Mucosa of rectum (tissue), 2 donors: Measurements from ENCODE around the gene DHX34.
"Not testable (repeated sequence)": the region's sequence is repeated elsewhere in the genome, so short reads cannot be mapped to it uniquely, and the experiment has no call there.

Source experiments
- H3K27ac ChIP-seq, 2 donors: one replicate each; pipeline ENCODE4 v1.7.0; 2013; ENCODE audit warnings: inconsistent platforms in 2 of 2, low read depth in 2 of 2, low read length in 2 of 2
- H3K27me3 ChIP-seq, 2 donors: one replicate each; pipeline ENCODE4 v1.7.0; 2013; ENCODE audit warnings: low read length in 2 of 2; ENCODE audit not compliant: control insufficient read depth in 2 of 2, insufficient read depth in 2 of 2
- H3K36me3 ChIP-seq, 2 donors: one replicate each; pipeline ENCODE4 v1.7.0; 2013; ENCODE audit warnings: low read length in 2 of 2; ENCODE audit not compliant: control insufficient read depth in 2 of 2, insufficient read depth in 2 of 2
- H3K4me1 ChIP-seq, 2 donors: one replicate each; pipeline ENCODE4 v1.7.0; 2013; ENCODE audit warnings: low read length in 2 of 2, mild to moderate bottlenecking in 1 of 2; ENCODE audit not compliant: control insufficient read depth in 2 of 2, insufficient read depth in 2 of 2
- H3K4me3 ChIP-seq, 2 donors: one replicate each; pipeline ENCODE4 v1.7.0; 2013; ENCODE audit warnings: low read length in 2 of 2
- H3K9ac ChIP-seq, 2 donors: one replicate each; pipeline ENCODE4 v1.7.0; 2013; ENCODE audit warnings: low read length in 2 of 2, low read depth in 1 of 2, mild to moderate bottlenecking in 1 of 2
- H3K9me3 ChIP-seq, 2 donors: one replicate each; pipeline ENCODE4 v1.7.0; 2013; ENCODE audit warnings: low read length in 2 of 2; ENCODE audit not compliant: control insufficient read depth in 2 of 2
- donor health status: healthy.
- donor health status: Normal muscosa, but diverticular disease.

Gene DHX34

DNA sequence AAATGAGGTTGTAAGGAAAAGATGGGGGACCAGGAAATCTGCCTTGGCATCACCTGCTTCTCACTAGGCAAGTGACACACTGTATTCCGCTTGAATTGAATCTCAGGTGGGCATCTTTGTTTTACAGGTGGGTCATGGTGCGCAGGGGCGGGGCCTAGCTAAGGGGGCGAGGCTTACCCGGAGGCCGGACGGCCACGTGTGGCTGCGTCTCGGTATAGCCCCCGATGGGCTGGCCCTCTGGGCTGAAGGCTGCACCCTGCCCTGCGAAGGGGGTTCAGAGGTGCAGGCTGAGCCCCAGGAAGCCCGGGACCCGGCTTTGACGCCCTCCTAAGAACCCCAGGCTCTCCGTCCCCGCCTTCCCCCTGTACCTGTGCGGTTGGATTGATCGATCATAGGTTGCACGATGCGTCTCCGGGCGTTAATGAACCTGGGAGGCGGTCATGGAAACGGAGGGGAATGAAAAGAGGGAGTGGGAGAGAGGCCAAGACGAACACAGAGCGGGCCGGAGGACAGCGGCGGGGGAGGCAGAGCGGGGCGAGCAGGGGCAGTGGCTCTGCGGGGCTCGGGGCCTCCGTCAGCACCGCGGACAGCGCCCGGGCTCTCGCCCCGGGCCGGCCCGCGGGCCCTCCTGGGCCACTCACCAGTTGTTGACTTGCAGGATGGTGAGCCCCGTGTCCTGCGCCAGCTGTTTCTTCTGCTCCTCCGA lies 57.7 kb downstream of the DHX34 start:
- Histone ChIP-seq H3K4me1 (no peaks in the 10 kb centered on the region), H3K36me3 (no peaks in the 10 kb centered on the region), H3K4me3 (no peak overlapping the region), H3K9ac (no peak overlapping the region), H3K27me3 (peaks cover 0 to 5% of the 10 kb centered on the region in 2 donors), H3K9me3 (no peaks in the 10 kb centered on the region), H3K27ac (no peak overlapping the region)

DNA sequence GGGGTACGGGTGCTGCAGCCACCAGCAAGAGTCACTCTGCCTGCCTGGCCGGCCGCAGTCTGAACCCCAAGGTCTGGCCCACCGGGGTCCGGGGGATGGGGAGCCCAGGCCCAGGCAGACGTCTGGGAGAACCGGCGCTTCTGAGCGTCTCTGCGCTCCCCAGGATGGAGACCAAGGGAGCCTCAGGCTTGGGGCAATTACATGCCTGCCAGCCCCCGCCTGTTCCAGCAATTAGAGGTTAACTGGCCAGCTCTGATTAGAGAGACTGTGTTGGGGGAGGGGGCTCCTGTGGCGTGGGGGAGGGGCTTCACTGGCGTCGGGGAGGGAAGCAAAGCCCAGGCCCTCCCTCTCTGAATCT lies 58.3 kb downstream of the DHX34 start:
- Histone ChIP-seq H3K36me3 (no peaks in the 10 kb centered on the region), H3K9me3 (no peaks in the 10 kb centered on the region), H3K4me1 (no peaks in the 10 kb centered on the region), H3K27me3 (peaks cover 0 to 5% of the 10 kb centered on the region in 2 donors), H3K9ac (no peak overlapping the region), H3K27ac (no peak overlapping the region), H3K4me3 (no peak overlapping the region)

DNA sequence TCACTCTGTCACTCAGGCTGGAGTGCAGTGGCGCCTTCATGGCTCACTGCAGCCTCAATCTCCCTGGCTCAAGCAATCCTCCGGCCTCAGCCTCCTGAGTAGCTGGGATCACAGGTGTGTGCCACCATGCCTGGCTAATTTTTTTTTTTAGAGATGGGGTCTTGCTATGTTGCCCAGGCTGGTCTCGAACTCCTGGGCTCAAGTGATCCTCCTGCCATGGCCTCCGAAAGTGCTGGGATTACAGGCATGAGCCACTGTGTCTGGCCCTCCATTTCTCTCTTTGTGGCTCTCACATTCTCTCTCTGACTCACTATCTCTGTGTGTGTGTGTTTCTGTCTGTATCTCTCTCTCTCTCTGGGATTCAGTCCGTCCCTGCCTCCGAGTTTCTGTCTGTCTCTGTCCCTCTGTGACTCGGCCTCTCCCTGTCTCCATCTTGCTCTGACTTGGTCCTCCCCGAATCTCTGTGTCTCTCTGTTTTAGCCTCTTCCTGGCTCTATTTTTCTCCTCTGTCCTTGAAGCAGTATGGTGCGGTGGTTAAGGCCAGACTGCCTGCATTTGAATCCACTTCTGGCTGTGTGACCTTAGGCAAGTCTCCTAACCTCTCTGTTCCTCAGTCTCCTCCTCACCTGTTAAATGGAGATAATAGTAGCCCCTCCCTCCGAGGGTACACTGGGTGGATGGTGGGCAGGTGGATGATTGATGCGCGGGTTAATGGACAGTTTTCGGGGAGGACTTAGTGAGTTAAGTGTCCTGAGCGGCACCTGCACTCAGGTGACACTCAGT lies 59.2 kb downstream of the DHX34 start:
- no peak overlapping the region for H3K9ac ChIP-seq
- H3K4me1 ChIP-seq, result no peaks in the 10 kb centered on the region
- H3K9me3 ChIP-seq, result no peaks in the 10 kb centered on the region
- no peak overlapping the region for H3K27ac ChIP-seq
- H3K27me3 ChIP-seq, result peaks cover 0 to 6% of the 10 kb centered on the region in 2 donors
- no peak overlapping the region for H3K4me3 ChIP-seq
- no peaks in the 10 kb centered on the region for H3K36me3 ChIP-seq

DNA sequence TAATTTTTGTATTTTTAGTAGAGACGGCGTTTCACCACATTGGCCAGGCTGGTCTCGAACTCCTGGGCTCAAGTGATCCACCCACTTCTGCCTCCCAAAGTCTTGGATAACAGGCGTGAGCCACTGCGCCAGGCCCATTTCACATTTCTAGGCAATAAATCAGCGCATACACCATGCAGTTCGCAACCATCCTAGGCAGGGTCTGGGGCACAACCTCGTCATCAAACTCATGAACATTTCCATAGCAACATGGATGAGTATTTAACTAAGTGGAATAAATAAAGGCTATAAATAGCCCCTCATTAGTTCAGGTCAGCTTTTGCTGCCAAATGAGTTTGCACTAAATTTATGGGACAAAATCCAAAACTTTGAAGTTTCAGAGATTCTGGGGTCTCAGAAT lies 62.0 kb downstream of the DHX34 start:
- Histone ChIP-seq H3K27ac (no peak overlapping the region), H3K4me1 (no peaks in the 10 kb centered on the region), H3K27me3 (peaks cover 1 to 5% of the 10 kb centered on the region in 2 donors), H3K9me3 (no peaks in the 10 kb centered on the region), H3K4me3 (no peak overlapping the region), H3K36me3 (no peaks in the 10 kb centered on the region), H3K9ac (no peak overlapping the region)

DNA sequence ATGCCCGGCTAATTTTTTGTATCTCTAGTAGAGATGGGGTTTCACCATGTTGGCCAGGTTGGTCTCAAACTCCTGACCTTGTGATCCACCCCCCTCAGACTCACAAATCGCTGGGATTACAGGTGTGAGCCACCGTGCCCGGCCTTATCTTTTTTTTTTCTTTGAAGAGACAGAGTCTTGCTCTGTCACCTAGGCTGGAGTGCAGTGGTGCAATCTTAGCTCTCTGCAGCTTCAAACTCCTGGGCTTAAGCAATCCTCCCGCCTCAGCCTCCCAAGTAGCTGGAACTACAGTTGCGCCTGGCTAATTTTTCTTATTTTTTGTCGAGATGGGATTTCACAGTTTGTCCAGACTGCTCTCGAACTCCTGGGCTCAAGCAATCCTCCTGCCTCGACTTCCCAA lies 62.6 kb downstream of the DHX34 start:
- H3K9me3 ChIP-seq, H3K27me3 ChIP-seq, H3K27ac ChIP-seq, H3K4me3 ChIP-seq, H3K36me3 ChIP-seq, H3K4me1 ChIP-seq, H3K9ac ChIP-seq: not testable (repeated sequence)

DNA sequence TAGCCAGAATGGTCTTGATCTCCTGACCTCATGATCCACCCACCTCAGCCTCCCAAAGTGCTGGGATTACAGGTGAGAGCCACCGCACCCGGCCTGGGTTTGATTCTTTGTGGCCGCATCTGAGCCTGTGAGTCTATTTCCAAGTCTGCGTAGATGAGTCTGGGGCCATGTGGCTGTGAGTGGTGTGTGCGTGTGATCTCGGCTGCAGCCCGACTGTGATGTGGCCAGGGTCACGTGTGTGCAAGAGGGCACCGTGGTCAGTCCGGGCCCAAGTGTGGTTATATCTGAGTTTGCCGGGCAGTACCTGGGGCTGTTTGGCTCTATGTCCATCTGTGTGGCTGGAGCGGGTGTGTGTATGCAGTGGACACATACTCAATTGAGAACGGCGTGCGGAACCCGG lies 64.8 kb downstream of the DHX34 start:
- H3K36me3 ChIP-seq, result no peaks in the 10 kb centered on the region
- peaks cover 18 to 24% of the 10 kb centered on the region in 2 donors for H3K27me3 ChIP-seq
- peaks cover 0 to 3% of the 10 kb centered on the region in 2 donors for H3K4me1 ChIP-seq
- H3K9ac ChIP-seq, result no peak overlapping the region
- H3K9me3 ChIP-seq, result no peaks in the 10 kb centered on the region
- H3K27ac ChIP-seq, result no peak overlapping the region
- H3K4me3 ChIP-seq, result no peak overlapping the region

DNA sequence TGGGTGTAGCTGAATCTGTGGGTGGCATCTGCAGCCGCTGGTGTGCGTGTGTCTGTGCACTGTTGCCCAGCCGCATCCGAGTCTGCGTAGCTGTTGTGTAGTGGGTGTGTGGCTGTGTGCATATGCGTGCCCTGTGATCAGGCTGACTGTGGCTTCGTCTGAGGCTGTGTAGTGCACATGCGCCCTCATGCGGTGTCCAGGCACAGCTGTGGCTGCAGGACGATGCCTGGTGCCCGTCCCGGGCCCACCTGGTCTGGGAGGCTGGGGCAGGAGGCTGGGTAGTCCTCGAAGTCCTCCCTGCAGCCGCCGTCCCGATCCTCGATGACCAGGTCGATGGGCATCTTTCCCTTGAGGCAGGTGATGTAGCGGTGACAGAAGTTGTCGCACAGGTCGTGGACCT lies 65.4 kb downstream of the DHX34 start:
- H3K9ac ChIP-seq, result no peak overlapping the region
- H3K4me3 ChIP-seq, result no peak overlapping the region
- peaks cover 19 to 26% of the 10 kb centered on the region in 2 donors for H3K27me3 ChIP-seq
- H3K9me3 ChIP-seq, result no peaks in the 10 kb centered on the region
- H3K4me1 ChIP-seq, result peaks cover 0 to 3% of the 10 kb centered on the region in 2 donors
- H3K36me3 ChIP-seq, result no peaks in the 10 kb centered on the region
- no peak overlapping the region for H3K27ac ChIP-seq

GRCh38 chr19:47415953-47416642 lies 67.0 kb downstream of the DHX34 start:
- H3K27ac ChIP-seq, result no peak overlapping the region
- peaks cover 25 to 39% of the 10 kb centered on the region in 2 donors for H3K27me3 ChIP-seq

GRCh38 chr19:47416643-47416985 lies 67.5 kb downstream of the DHX34 start:
- Histone ChIP-seq H3K4me1 (peaks cover 0 to 3% of the 10 kb centered on the region in 2 donors), H3K9ac (no peak overlapping the region), H3K36me3 (no peaks in the 10 kb centered on the region), H3K27ac (no peak overlapping the region), H3K4me3 (no peak overlapping the region), H3K9me3 (no peaks in the 10 kb centered on the region), H3K27me3 (peaks cover 30 to 44% of the 10 kb centered on the region in 2 donors)

More at GRCh38 chr19:47415953-47416642, 67.0 kb downstream of the DHX34 start:
- H3K4me1 ChIP-seq, result peaks cover 0 to 3% of the 10 kb centered on the region in 2 donors
- H3K4me3 ChIP-seq, result no peak overlapping the region
- no peaks in the 10 kb centered on the region for H3K36me3 ChIP-seq
- no peak overlapping the region for H3K9ac ChIP-seq
- H3K9me3 ChIP-seq, result no peaks in the 10 kb centered on the region

DNA sequence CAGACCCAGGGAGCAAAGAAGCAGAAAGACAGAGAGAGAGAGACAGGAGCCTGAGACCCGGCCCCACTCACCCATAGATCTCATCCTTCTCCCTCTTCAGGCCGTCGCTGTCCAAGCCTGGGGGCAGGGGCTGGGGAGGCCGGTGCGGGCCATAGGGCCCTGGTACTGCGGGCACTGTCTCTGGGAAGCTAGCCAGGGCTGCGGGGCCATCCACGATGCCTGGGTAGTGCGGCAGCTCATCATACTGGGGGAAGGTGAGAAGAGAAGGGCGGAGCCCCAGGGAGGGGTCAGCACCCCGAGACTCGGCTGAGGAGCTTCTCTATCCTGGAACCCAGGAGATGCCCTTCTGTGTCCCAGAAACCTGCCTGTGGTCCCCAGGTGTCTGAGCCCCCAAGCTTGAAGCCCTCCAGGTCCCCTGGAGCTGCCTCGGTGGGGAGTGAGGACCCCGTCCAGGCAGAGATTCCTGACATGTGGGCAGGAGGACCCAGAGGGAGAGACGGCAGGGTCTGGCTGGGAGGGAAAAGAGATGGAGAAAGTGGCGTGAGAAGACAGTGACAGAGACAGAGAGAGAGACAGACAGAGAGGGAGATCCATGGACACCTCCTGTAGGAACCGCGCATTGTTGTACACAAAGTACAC lies 68.1 kb downstream of the DHX34 start:
- no peak overlapping the region for H3K9ac ChIP-seq
- H3K27me3 ChIP-seq, result peaks cover 30 to 48% of the 10 kb centered on the region in 2 donors
- H3K27ac ChIP-seq, result no peak overlapping the region
- H3K4me3 ChIP-seq, result no peak overlapping the region
- peaks cover 0 to 3% of the 10 kb centered on the region in 2 donors for H3K4me1 ChIP-seq
- H3K36me3 ChIP-seq, result no peaks in the 10 kb centered on the region
- H3K9me3 ChIP-seq, result no peaks in the 10 kb centered on the region
